GM18868 (cell line): ENCODE results near the gene FRG1.
"Not testable (repeated sequence)": the region's sequence is repeated elsewhere in the genome, so short reads cannot be mapped to it uniquely, and the experiment has no call there.

Experiments used
- ATAC-seq: cut with Tn5 transposase; IDR thresholded peaks from one replicate; pipeline ENCODE4 v1.9.1; 2021; ENCODE audit warnings: mild to moderate bottlenecking, moderate library complexity; ENCODE audit not compliant: unreplicated experiment

Gene FRG1

DNA sequence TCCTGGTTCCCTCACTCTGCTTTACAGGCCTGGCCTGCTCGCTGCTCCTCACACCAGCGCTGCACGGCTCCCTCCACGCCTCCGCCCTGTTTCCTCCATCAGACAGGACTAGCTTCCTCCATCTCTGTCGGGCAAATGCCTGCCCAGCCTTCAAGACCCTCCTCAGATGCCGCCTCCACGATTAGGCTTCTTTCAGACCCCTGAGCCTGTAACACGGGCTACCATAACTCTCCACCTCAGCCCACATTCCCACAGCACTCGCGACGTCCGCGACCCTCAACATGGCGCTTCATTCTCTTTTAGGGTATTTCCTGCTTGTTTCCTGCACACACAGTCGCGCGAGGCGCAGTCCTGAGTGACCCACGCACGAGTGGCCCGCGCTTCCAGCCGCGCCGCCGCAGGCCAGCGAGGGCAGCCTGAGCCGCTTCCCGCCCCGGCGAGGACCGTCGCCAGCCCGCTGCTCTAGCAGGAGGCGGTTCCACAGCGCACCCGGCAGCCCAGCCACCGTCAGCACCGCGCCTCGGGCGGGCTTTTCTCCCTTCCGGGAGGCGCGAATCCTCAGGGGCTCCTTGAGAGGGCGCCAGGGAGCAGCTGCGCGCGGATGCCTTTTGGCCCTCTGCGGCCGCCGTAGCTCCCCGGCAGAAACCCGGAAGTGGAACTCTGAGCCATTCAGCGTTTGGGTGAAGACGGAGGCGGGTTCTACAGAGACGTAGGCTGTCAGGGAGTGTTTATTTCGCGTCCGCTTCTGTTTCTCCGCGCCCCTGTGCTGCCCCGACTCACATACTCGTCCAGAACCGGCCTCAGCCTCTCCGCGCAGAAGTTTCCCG, at the start of gene FRG1:
Gene FRG1, plus strand, starts transcription at position 695 of the 827 bp plus-strand sequence. CDS start 138 bp downstream, outside the sequence.
- peak; percentile 99 for ATAC-seq

DNA sequence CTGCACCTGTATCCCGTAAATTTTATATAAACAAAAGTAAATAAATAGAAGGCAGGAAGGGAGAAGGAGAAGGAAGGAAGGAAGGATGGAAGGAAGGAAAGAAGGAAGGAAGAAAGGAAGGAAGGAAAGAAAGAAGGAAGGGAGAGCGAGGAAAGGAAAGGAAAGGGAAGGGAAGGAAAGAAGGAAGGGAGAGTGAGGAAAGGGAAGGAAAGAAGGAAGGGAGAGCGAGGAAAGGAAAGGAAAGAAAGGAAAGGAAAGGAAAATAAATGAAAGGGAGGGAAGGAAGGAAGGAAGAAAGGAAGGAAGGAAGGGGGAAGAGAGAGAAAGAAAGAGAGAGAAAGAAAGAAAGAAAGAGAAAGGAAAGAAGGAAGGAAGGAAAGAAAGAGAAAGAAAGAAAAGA, 43.0 kb upstream of the FRG1 start:
- no peak for ATAC-seq

DNA sequence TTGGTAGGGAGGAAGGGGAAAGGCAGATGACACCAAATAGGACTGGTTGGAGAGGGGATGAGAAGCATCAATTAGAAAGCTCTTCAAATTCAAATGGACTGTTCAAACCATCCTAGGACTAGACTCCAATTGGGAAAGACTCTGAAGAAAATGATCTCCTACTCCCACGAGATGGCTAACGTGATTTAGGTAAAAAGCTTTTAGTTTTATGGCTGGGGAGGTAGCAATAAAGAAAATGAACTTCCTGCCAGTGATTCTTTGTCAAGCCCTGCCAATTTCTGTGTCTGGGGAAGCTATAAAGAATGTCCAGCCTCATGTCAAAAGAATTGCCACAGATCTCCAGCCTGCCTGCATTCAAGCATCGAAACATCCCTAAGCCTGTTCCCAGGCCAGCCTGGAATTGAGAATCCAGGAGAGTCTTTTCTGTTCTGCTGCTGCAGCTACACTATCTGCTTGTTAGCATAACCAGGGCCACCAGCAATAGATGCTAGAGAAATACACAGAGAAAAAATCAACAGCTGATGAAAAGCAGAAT, 41.1 kb upstream of the FRG1 start:
- ATAC-seq: not testable (repeated sequence)

DNA sequence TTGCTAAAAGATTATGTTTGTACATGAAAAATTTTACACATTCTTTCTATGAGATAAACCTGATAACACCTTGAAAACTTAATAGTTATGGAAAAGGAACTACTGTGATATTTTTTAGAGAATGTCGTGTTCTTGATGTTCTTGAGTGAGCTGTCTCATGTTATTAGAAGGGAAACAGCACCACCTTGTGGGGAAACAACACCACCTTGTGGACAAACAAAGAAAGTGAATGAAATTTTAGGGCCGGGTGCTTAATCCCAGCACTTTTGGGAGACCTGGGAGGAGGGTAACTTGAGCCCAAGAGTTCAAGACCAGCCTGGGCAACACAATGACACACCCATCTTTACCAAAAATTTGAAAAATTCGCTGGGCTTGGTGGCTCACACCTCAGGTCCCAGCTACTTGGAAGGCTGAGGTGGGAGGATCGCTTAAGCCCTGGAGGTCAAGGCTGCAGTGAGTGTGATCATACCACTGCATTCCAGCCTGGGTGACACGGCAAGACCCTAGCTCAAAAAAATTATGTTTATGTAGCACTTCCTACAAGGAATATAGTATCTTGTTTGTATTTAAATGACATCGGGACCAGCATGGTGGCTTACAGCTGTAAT, 36.1 kb upstream of the FRG1 start:
- ATAC-seq: peak; percentile 97

GRCh38 chr4:189912170-189912569, 28.5 kb upstream of the FRG1 start:
- no peak for ATAC-seq

- no peak for ATAC-seq
Measured at GRCh38 chr4:189917161-189917891, 23.3 kb upstream of the FRG1 start.

- ATAC-seq: no peak
Measured at GRCh38 chr4:189921058-189921457, 19.6 kb upstream of the FRG1 start.

- ATAC-seq: not testable (repeated sequence)
Measured at GRCh38 chr4:189926742-189927141, 13.9 kb upstream of the FRG1 start.

GRCh38 chr4:189941005-189941450, 356 bp downstream of the FRG1 start:
- peak; percentile 40 for ATAC-seq

DNA sequence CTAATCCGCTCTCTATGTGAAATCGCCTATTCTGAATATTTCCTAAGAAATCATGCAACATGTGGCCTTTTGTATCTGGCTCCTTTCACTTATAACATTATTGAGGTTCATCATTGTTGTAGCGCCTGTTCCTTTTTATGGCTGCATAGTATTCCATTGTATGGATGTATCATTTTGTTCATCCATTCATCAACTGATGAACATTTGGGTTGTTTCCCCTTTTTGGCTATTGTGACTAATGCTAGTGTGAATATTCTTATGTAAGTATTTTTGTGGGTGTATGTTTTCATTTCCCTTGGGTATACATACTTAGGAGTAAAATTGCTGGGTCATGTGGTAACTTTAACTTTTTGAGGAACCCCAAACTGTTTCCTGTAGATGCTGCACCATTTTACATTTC, 1.7 kb downstream of the FRG1 start:
- not testable (repeated sequence) for ATAC-seq

DNA sequence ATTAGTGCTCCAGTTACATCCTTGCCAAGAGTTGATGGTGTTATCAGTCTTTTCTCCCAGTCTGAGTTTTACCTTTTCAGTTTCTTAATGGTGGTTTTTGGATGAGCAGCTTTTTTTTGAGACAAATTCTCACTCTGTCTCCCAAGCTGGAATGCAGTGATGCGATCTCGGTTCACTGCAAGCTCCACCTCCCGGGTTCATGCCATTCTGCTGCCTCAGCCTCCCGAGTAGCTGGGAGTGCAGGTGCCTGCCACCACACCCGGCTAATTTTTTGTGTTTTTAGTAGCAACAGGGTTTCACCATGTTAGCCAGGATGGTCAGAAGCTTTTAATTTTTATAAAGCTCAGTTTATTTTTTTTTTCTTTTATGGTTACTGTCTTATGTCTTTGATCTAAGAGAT, 3.4 kb downstream of the FRG1 start:
- ATAC-seq: not testable (repeated sequence)

DNA sequence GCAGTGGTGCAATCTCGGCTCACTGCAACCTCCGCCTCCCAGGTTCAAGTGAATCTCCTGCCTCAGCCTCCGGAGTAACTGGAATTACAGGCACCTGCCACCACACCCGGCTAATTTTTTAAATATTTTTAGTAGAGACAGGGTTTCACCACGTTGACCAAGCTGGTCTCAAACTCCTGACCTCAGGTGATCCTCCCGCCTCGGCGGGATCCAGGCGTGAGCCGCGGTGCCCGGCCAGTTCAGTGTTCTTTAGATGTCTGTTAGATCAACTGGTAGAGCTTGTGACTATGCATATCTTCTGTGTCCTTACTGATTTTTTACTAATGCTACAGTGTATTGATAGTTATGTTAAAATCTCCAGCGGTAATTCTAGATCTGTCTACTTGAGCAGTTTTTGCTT, 6.2 kb downstream of the FRG1 start:
- ATAC-seq: not testable (repeated sequence)

DNA sequence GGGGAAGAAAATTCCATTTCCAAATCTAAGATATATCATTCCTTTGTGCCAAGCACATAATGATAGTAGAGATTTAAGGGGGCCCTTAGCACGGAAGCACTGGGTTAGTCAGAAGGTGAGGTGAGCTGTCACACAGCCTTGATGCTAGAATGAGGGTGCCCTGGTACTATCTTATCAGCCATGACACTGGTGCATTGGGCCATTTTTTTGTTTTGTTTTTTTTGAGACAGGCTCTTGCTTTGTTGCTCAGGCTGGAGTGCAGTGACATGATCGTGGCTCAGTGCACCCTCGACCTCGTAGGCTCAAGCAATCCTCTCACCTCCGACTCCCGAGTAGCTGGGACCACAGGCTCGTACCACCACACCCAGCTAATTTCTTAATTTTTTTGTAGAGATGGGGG, 7.8 kb downstream of the FRG1 start:
- not testable (repeated sequence) for ATAC-seq

- not testable (repeated sequence) for ATAC-seq
Measured at GRCh38 chr4:189969291-189969690, 28.6 kb downstream of the FRG1 start.

GRCh38 chr4:189973646-189974045, 33.0 kb downstream of the FRG1 start:
- peak; percentile 51 for ATAC-seq

GRCh38 chr4:189974056-189974455, 33.4 kb downstream of the FRG1 start:
- ATAC-seq: no peak

- no peak for ATAC-seq
Measured at GRCh38 chr4:189979196-189980047, 38.8 kb downstream of the FRG1 start.

- ATAC-seq: not testable (repeated sequence)
Measured at GRCh38 chr4:189980292-189980691, 39.6 kb downstream of the FRG1 start.

- no peak for ATAC-seq
Measured at GRCh38 chr4:189981970-189982369, 41.3 kb downstream of the FRG1 start.

GRCh38 chr4:189983916-189984526, 43.3 kb downstream of the FRG1 start:
- not testable (repeated sequence) for ATAC-seq
